HG03521 (cell line): ENCODE results near the gene RNF113B.
A peak's percentile ranks its signal among the peaks of the same experiment; 100 is the strongest.

Experiments used
- ATAC-seq: cut with Tn5 transposase; IDR thresholded peaks from one replicate; pipeline ENCODE4 v1.9.1; 2021; ENCODE audit warnings: mild to moderate bottlenecking, moderate library complexity; ENCODE audit not compliant: unreplicated experiment

RNF113B gene

DNA sequence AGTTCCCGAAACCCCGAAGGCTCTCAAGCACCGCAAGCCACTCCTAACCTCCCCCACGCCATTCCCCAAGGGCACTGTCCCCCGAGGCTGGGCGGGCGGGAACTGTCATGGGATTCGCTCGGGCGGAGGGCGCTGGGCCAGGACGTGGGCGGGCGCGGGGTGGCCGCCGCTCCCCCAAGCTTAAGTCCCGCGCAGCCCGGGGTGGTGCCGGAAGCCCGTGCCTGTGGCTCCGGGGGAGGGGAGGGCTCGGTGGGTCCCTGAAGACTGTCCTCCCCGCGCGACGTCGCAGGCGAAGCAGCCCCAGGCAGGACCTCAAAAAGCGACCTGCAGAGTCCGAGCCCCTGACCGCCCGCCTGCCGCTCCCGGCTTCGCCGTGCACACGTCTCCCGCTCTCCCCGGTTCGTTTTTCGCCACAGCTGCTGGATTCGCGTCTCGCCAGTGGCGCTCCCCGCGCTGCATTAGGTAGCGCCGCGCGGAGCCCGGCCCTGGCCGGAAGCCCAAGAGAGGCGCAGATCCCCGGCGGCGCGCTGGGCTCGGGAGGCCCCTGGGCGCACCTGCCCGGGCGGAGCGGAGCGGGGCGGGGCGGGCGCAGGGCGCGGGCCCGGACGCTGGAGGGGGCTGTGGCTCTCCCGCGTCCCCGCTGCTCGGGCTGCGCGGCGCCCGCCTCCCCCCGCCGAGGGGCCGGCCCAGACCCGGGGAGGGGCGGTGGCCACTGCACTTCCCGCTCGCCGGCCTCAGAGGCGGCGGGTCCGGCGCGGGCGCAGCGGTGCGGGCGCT is 34.5 kb downstream of the RNF113B start, which contains the start of gene FARP1:
TSS of gene FARP1 (plus strand) at position 715 of the 777 bp plus-strand sequence. CDS start 70,149 bp downstream, outside the sequence.
- ATAC-seq = peak; percentile 78

DNA sequence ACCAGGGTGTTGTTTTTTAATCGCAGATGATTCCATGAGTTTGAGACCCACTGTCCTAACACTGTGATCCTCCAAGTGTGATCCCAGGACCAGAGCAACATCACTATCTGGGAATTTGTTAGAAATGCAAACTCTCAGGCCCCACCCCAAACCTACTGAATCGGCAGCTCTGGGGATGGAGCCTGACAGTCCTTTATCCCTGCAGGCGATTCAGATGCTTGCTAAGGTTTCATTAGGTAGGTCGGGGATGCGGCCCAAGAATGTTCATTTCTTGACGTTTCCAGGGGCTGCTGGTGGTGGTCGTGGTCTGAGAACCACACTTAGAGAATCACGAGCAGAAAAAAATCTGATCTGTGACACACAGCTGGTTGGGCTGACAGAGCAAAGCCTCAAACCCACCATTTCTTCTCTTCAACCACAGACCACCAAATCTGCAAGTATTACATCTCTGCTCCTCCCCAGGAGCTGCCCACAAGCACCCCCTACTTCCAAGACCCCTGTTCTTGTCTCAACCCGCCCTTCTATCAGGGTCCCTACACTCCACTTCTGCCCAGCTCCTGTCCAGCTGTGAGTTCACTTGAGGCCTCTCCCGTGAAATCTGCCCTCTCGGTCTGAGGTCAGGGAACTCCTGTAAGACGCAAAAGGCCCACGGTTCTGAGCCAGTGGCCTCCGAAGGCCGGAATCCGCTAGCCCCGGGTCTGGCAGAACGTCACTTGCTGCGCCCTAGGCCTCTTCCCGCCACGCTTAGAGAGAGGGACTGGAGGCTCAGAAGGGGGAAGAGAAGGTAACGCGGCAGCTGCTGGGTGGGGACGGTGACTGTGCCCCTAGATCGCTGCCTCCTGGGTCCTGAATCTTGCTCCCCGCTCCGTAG is 35.3 kb downstream of the RNF113B start:
- ATAC-seq = no peak

GRCh38 chr13:98141091-98141490 is 36.0 kb downstream of the RNF113B start:
- ATAC-seq = no peak

GRCh38 chr13:98134901-98135300 is 42.2 kb downstream of the RNF113B start:
- no peak for ATAC-seq

DNA sequence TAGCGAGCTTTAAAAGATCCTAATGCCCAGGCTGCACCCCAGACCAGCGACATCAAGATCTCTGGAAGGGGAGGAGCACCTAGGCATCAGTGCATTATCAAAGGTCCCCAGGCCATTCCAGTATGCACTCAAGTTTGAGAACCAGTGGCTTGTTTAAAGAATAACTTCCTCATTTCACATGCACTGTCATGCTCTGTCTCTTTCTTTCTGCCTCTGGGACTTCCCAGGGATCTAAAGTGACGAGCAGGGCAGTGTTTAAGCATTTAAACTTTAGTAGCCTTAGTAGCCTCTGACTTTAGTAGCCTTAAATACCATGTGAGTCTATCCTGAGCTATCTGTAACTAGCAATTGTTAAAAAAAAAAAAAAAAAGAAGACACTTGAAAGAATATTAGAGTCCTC is 43.1 kb downstream of the RNF113B start:
- ATAC-seq = peak; percentile 64

DNA sequence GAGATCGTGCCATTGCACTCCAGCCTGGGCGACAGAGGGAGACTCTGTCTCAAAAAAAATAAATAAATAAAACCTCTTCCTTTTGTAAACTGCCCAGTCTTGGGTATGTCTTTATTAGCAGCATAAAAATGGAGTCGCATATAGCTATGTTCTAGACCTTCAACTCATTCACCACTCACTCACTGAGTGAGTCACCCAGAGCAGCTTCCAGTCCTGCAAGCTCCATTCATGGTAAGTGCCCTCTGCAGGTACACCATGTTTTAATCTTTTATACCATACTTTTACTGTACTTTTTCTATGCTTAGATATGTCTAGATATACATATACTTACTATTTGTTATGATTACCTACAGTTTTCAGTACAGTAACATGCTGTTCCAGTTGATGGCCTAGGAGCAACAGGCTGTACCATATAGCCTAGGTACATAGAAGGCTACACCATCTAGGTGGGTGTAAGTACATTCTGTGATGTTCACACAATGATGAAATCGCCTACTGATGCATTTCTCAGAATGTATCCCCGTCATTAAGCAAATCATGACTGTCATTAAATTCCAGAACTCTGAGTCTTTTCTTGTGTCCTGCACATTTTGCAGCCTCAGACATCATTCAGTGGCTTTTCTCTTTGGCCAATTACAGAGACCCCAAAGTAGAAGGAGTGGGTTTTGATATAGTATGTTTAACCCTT is 47.9 kb downstream of the RNF113B start:
- ATAC-seq = no peak
